Endothelial cell of umbilical vein (primary cell): ENCODE results near the gene C20orf141.

ENCODE experiments used
- EZH2 ChIP-seq: IDR thresholded peaks from 2 replicates; pipeline ENCODE4 v1.6.1; 2012; ENCODE audit warnings: borderline replicate concordance, low read depth, mild to moderate bottlenecking, moderate library complexity, low read length, inconsistent platforms; ENCODE audit not compliant: severe bottlenecking
- FOS ChIP-seq: IDR thresholded peaks from 2 replicates; pipeline ENCODE4 v1.6.1; 2011; ENCODE audit warnings: mild to moderate bottlenecking, low read length, moderate library complexity, borderline replicate concordance; ENCODE audit not compliant: insufficient read depth
- GATA2 ChIP-seq: IDR thresholded peaks from 2 replicates; pipeline ENCODE4 v1.7.0; 2011; ENCODE audit warnings: low read depth, mild to moderate bottlenecking, moderate library complexity, mixed read lengths, low read length; ENCODE audit not compliant: insufficient read length, insufficient read depth
- JUN ChIP-seq: IDR thresholded peaks from 2 replicates; pipeline ENCODE4 v1.6.1; 2011; ENCODE audit warnings: borderline replicate concordance, low read depth; ENCODE audit not compliant: insufficient read length, insufficient read depth
- MYC ChIP-seq: IDR thresholded peaks from one replicate; pipeline ENCODE4 v1.6.1; 2011; ENCODE audit warnings: mild to moderate bottlenecking, low read depth, low read length
- POLR2A ChIP-seq: IDR thresholded peaks from 2 replicates; pipeline ENCODE4 v1.6.1; 2012; ENCODE audit warnings: low read depth, mild to moderate bottlenecking, control low read depth, low read length
- POLR2AphosphoS5 ChIP-seq: IDR thresholded peaks from 2 replicates; pipeline ENCODE4 v1.6.1; 2012; ENCODE audit warnings: low read depth, mild to moderate bottlenecking, control low read depth, low read length, moderate library complexity; ENCODE audit not compliant: insufficient read depth
- TF ChIP-seq, protein P1 (sequence below), 2 donors: IDR thresholded peaks; 1 replicate in 1 of 2; 2 replicates in 1 of 2; pipeline ENCODE4 v1.5.1; 2011; ENCODE audit warnings: low read length in 2 of 2, mild to moderate bottlenecking in 2 of 2, moderate library complexity in 2 of 2, control low read depth in 1 of 2, inconsistent platforms in 1 of 2, low read depth in 1 of 2; ENCODE audit not compliant: insufficient read depth in 1 of 2; ENCODE audit errors: extremely low read depth in 1 of 2

DNA sequence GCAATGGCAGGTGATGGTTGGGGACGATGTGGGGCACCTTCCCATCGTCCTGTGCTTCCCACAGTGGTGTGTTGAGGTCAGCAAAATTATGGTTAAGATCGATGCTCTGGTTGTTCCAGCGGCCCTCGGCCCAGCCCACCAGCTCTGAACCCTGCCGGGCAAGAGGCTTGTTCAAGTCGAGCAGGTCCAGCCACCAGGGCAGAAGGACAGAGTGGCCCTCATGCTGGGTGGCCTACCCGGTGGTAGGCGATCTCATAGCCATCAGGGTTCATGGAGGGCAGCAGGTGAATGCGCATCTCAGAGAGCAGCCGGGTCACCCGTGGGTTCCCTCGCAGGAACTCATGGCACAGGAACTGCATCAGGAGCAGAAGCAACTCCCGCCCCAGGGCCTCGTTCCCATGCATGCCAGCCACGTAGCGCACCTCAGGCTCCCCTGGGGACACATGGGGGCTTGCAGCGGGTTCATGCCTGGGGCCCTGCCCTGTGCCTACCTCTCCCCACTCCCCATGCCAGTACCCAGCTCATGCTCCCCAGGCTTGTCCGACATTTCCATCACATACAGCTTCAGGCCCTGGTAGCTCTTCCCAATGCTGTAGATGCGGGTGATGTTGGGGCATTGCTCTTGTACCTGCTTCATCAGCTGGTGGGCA lies 18.7 kb upstream of the C20orf141 start:
- no peak for TF ChIP-seq EZH2
- no peak for TF ChIP-seq POLR2A
- TF ChIP-seq, protein P1, sequence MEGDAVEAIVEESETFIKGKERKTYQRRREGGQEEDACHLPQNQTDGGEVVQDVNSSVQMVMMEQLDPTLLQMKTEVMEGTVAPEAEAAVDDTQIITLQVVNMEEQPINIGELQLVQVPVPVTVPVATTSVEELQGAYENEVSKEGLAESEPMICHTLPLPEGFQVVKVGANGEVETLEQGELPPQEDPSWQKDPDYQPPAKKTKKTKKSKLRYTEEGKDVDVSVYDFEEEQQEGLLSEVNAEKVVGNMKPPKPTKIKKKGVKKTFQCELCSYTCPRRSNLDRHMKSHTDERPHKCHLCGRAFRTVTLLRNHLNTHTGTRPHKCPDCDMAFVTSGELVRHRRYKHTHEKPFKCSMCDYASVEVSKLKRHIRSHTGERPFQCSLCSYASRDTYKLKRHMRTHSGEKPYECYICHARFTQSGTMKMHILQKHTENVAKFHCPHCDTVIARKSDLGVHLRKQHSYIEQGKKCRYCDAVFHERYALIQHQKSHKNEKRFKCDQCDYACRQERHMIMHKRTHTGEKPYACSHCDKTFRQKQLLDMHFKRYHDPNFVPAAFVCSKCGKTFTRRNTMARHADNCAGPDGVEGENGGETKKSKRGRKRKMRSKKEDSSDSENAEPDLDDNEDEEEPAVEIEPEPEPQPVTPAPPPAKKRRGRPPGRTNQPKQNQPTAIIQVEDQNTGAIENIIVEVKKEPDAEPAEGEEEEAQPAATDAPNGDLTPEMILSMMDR (IDR thresholded peaks at IDR 0.05; ENCODE audit: extremely low read depth in 1 of 2, insufficient read depth in 1 of 2, low read depth in 1 of 2, low read length in 2 of 2), result no peak
- no peak for TF ChIP-seq MYC
- TF ChIP-seq POLR2AphosphoS5, result no peak
- no peak for TF ChIP-seq GATA2
- TF ChIP-seq JUN, result no peak
- TF ChIP-seq FOS, result no peak
